IPS-20b (cell line): ENCODE measurements around the gene TEKTIP1.

Experiments used
- H3K27ac ChIP-seq: one replicate; pipeline ENCODE4 v1.5.1; 2013; ENCODE audit warnings: low read length
- H3K27me3 ChIP-seq: 2 replicates; pipeline ENCODE4 v1.6.1; 2013; ENCODE audit warnings: mild to moderate bottlenecking, low read length, inconsistent platforms; ENCODE audit not compliant: insufficient read depth
- H3K36me3 ChIP-seq: 2 replicates; pipeline ENCODE4 v1.6.1; 2013; ENCODE audit warnings: low read depth, mild to moderate bottlenecking, inconsistent platforms, low read length, moderate library complexity; ENCODE audit not compliant: insufficient read depth
- H3K4me1 ChIP-seq: 2 replicates; pipeline ENCODE4 v1.6.1; 2013; ENCODE audit warnings: mild to moderate bottlenecking, control low read depth, inconsistent platforms, low read length, moderate library complexity; ENCODE audit not compliant: insufficient read depth
- H3K4me3 ChIP-seq: 2 replicates; pipeline ENCODE4 v1.5.1; 2013; ENCODE audit warnings: mild to moderate bottlenecking, low read length, inconsistent platforms
- H3K9ac ChIP-seq: 2 replicates; pipeline ENCODE4 v1.6.1; 2013; ENCODE audit warnings: low read depth, mild to moderate bottlenecking, inconsistent platforms, low read length, moderate library complexity
- H3K9me3 ChIP-seq: 2 replicates; pipeline ENCODE4 v1.6.1; 2013; ENCODE audit warnings: mild to moderate bottlenecking, low read depth, low read length, inconsistent platforms; ENCODE audit not compliant: insufficient read depth

TEKTIP1 gene

DNA sequence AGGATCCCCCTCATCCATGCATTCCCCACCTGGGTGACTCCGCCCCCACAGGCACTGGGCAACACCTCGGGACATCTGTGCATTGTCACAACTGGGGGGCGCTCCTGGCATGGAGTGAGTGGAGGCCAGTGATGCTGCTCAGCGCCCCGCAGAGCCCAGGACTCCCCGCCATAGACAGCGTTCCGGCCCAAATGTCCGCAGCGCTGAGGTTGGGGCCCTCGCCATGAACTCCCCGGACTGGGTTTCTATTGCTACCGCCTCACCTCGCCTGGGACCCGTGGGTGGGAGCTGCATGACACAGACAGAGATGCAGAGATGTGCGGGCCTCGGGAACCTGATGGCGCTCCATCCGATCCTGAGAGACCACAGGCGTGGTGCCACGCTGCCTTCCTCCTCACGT is 28.2 kb upstream of the TEKTIP1 start:
- H3K9me3 ChIP-seq: no peaks in the 10 kb centered on the region
- no peak overlapping the region for H3K9ac ChIP-seq
- H3K27me3 ChIP-seq: no peaks in the 10 kb centered on the region
- peaks cover under 1% of the 10 kb centered on the region; the same call in 1 of the 2 replicates for H3K4me1 ChIP-seq
- H3K36me3 ChIP-seq: peaks cover 18% of the 10 kb centered on the region
- no peak overlapping the region for H3K27ac ChIP-seq
- no peak overlapping the region for H3K4me3 ChIP-seq

DNA sequence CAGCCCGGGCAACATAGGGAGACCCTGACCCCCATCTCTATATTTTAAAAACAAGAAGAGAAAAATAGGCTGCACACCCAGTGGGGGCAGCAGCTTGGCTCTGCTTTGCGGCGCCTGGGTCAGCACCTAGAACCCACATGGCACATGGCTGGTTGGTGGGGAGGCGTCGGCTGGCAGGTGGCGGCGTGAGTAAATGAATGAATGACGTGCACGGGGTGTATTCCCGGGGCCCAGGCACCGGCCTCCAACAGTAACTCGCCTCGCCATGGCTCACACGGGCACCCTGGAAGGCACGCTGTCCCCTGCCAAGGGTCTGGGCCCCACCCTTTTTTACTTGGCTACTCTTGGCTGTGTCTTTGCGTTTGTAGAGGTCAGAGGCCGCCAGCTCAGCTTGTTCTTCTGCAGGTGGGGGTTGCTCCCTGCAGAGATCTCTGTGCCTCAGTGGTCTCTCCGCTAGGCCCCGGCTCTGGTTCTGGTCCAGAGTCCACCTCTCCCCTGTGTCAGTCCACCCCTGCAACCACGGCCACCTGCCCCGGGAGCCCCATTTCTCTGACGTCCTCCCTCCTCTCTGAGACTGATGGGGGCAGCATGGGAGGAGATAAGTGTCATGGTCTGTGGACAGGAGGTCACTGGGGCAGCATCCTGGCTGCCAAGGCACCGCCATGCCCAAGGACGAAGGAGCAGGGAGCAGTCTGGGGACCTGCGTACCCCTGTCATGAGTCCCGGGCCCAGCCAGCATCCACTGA is 27.3 kb upstream of the TEKTIP1 start:
- Histone ChIP-seq H3K27ac (no peak overlapping the region), H3K9ac (no peak overlapping the region), H3K36me3 (peaks cover 18% of the 10 kb centered on the region), H3K4me3 (no peak overlapping the region), H3K9me3 (no peaks in the 10 kb centered on the region), H3K4me1 (peaks cover 3% of the 10 kb centered on the region; the same call in 1 of the 2 replicates), H3K27me3 (no peaks in the 10 kb centered on the region)

GRCh38 chr19:3512562-3513228 is 26.3 kb upstream of the TEKTIP1 start:
- H3K4me3 ChIP-seq: no peak overlapping the region
- H3K4me1 ChIP-seq: peaks cover 3% of the 10 kb centered on the region; the same call in 1 of the 2 replicates
- peaks cover 18% of the 10 kb centered on the region for H3K36me3 ChIP-seq
- H3K27ac ChIP-seq: no peak overlapping the region
- H3K27me3 ChIP-seq: no peaks in the 10 kb centered on the region
- H3K9ac ChIP-seq: no peak overlapping the region
- no peaks in the 10 kb centered on the region for H3K9me3 ChIP-seq

- Histone ChIP-seq H3K27me3 (no peaks in the 10 kb centered on the region), H3K4me1 (peaks cover 6% of the 10 kb centered on the region), H3K27ac (no peak overlapping the region), H3K9me3 (no peaks in the 10 kb centered on the region), H3K36me3 (peaks cover 18% of the 10 kb centered on the region), H3K4me3 (no peak overlapping the region), H3K9ac (no peak overlapping the region; the same call in 1 of the 2 replicates)
Observed at GRCh38 chr19:3513229-3514140, 25.5 kb upstream of the TEKTIP1 start.

DNA sequence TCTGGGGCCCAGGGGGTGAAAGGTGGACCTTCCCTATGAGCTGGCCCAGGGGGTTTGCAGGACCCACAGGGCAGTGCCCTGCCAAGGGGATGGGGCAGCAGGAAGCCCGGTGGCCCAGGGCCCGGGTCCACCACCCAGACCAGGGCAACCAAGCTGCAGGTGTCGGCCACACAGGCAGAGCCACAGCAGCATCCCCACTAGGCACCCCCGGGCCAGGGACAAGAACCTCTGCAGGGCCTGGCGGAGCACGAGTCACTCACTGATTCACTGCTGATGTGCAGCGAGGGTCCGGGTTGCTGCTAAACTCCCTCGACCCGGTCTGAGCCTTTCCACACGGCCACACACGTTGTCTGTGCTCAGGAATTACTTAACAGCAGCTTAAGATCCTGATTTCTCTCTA is 24.0 kb upstream of the TEKTIP1 start:
- no peak overlapping the region for H3K4me3 ChIP-seq
- H3K27me3 ChIP-seq: no peaks in the 10 kb centered on the region
- H3K4me1 ChIP-seq: peaks cover 13% of the 10 kb centered on the region
- no peaks in the 10 kb centered on the region for H3K9me3 ChIP-seq
- no peak overlapping the region for H3K9ac ChIP-seq
- no peak overlapping the region for H3K27ac ChIP-seq
- peaks cover 13% of the 10 kb centered on the region; the same call in 1 of the 2 replicates for H3K36me3 ChIP-seq

- Histone ChIP-seq H3K27ac (no peak overlapping the region), H3K4me3 (no peak overlapping the region), H3K9me3 (no peaks in the 10 kb centered on the region), H3K36me3 (0 out of 2 replicates have a peak, but pooled peaks cover 4% of the 10 kb centered on the region), H3K9ac (no peak overlapping the region), H3K4me1 (peaks cover 13% of the 10 kb centered on the region), H3K27me3 (no peaks in the 10 kb centered on the region)
Observed at GRCh38 chr19:3515891-3516422, 23.0 kb upstream of the TEKTIP1 start.

GRCh38 chr19:3516675-3517207 is 22.2 kb upstream of the TEKTIP1 start:
- H3K9ac ChIP-seq: no peak overlapping the region
- no peaks in the 10 kb centered on the region for H3K9me3 ChIP-seq
- no peak overlapping the region for H3K27ac ChIP-seq
- no peaks in the 10 kb centered on the region for H3K36me3 ChIP-seq
- H3K27me3 ChIP-seq: no peaks in the 10 kb centered on the region
- no peak overlapping the region for H3K4me3 ChIP-seq
- H3K4me1 ChIP-seq: peaks cover 13% of the 10 kb centered on the region

DNA sequence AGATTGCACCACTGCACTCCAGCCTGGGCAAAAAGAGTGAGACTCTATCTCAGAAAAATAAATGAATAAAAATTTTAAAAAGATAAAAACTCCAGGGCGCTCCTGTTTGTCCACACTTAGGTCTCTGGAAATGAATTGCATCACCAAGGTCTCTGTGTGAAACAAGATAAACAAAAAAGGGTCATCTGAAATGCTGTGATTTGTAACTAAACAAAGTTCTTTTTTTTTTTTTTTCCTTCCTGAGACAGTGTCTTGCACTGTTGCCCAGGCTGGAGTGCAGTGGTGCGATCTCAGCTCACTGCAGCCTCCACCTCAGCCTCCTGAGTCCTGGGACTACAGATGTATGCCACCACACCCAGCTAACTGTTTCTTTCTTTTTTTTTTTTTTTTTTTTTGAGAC is 21.3 kb upstream of the TEKTIP1 start:
- peaks cover 13% of the 10 kb centered on the region for H3K4me1 ChIP-seq
- H3K27ac ChIP-seq: no peak overlapping the region
- no peaks in the 10 kb centered on the region for H3K36me3 ChIP-seq
- H3K4me3 ChIP-seq: no peak overlapping the region
- H3K9me3 ChIP-seq: no peaks in the 10 kb centered on the region
- H3K9ac ChIP-seq: no peak overlapping the region
- no peaks in the 10 kb centered on the region for H3K27me3 ChIP-seq

DNA sequence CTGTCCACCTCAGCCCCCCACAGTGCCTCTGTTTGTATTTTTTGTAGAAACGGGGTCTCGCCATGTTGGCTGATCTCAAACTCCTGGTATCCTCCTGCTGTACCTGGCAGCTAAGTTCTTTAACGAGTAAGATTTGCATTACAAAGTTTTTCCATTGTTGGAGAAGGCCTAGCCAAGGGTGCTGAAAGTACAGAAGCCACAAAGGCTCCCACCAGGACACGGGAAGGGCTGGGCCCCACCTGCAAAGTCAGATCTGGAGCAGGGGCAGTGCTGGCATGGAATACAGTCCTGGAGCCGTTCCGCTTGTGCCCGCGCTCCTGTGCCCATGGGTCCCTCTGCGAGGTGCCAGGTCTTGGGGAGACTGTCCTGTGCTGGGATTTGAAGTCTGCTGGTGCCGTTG is 20.7 kb upstream of the TEKTIP1 start:
- no peak overlapping the region for H3K27ac ChIP-seq
- H3K36me3 ChIP-seq: no peaks in the 10 kb centered on the region

DNA sequence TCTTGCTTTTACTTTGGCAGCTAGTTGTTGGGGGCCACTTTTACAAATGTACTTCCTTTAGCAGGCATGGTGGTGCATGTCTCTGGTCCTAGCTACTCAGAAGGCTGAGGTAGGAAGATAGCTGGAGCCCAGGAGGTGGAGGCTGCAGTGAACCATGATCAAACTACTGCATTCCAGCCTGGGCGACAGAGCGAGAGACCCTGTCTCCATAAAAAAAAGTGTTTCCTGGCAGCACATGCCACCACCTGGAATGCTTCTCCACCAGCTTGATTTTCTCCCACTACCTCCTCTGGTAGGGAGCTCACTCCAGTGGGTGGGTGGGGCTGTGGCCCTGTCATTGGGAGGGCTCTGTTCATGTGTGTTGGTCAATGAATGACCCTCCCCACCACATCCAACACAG is 20.3 kb upstream of the TEKTIP1 start:
- Histone ChIP-seq H3K27ac (no peak overlapping the region), H3K9me3 (no peaks in the 10 kb centered on the region), H3K9ac (peak overlapping the region; percentile 38), H3K27me3 (no peaks in the 10 kb centered on the region), H3K4me1 (peaks cover 13% of the 10 kb centered on the region), H3K4me3 (peak overlapping the region; percentile 41; the same call in 1 of the 2 replicates), H3K36me3 (no peaks in the 10 kb centered on the region)

More for the DNA sequence above, 20.7 kb upstream of the TEKTIP1 start:
- H3K4me3 ChIP-seq: peak overlapping the region; percentile 41; the same call in 1 of the 2 replicates
- H3K27me3 ChIP-seq: no peaks in the 10 kb centered on the region
- no peaks in the 10 kb centered on the region for H3K9me3 ChIP-seq
- H3K4me1 ChIP-seq: peaks cover 13% of the 10 kb centered on the region
- H3K9ac ChIP-seq: peak overlapping the region; percentile 38

GRCh38 chr19:3519126-3519525 is 19.8 kb upstream of the TEKTIP1 start:
- Histone ChIP-seq H3K4me1 (peaks cover 13% of the 10 kb centered on the region), H3K27ac (no peak overlapping the region), H3K36me3 (no peaks in the 10 kb centered on the region), H3K27me3 (no peaks in the 10 kb centered on the region), H3K4me3 (no peak overlapping the region), H3K9ac (peak overlapping the region; percentile 38; the same call in 1 of the 2 replicates), H3K9me3 (no peaks in the 10 kb centered on the region)
